NCI-H146 treated with DMSO at 0.1 percent for 48 hours (cell line): ENCODE measurements around the gene CCDC8.
"Not testable (repeated sequence)": the region's sequence is repeated elsewhere in the genome, so short reads cannot be mapped to it uniquely, and the experiment has no call there.

Experiments used
- DNase-seq: peaks from one replicate; lab custom pipeline; 2025; ENCODE audit not compliant: unreplicated experiment; lab: John Stamatoyannopoulos, UW

Gene CCDC8, protein sequence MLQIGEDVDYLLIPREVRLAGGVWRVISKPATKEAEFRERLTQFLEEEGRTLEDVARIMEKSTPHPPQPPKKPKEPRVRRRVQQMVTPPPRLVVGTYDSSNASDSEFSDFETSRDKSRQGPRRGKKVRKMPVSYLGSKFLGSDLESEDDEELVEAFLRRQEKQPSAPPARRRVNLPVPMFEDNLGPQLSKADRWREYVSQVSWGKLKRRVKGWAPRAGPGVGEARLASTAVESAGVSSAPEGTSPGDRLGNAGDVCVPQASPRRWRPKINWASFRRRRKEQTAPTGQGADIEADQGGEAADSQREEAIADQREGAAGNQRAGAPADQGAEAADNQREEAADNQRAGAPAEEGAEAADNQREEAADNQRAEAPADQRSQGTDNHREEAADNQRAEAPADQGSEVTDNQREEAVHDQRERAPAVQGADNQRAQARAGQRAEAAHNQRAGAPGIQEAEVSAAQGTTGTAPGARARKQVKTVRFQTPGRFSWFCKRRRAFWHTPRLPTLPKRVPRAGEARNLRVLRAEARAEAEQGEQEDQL

DNA sequence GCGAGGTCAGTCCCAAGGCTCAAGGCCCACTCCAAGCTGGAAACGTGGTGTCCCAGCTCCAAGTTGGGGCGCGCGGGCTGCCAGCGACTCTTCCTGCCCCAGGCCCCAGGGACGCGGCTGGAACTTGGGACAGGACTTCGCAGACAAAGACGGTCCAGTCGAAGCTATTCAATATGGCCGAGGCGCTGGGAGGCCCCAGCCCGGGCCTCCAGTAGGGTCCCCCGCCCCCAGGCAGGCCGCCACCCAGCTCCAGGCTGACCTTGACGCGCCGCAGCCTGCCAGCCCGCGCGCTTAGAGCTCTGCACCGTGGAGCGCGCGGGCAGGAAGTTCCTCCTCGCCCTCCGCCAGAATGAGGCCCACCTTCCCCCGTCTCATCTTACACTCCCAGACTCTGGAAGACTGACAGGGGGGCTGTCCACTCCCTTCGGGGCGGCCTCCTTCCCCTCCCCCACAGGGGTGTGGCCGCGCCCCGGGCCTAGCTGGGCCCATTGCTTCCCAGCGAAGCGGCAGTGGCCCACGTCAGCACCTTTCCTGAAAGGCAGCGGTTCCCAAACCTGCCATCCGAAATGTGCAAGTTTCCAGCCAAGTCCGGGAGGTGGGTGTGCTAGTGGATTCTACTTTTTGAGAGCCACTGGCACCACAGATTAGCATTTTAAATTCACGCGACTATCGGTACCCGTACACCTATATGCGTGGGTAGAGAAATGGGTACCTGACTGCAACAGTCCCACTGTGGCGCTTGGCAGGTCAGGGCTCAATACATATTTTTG lies at the start of gene CCDC8:
Gene CCDC8, minus strand, starts transcription at position 303 of the 770 bp plus-strand sequence. CDS start 754 bp downstream, outside the sequence.
- no peak for DNase-seq

DNA sequence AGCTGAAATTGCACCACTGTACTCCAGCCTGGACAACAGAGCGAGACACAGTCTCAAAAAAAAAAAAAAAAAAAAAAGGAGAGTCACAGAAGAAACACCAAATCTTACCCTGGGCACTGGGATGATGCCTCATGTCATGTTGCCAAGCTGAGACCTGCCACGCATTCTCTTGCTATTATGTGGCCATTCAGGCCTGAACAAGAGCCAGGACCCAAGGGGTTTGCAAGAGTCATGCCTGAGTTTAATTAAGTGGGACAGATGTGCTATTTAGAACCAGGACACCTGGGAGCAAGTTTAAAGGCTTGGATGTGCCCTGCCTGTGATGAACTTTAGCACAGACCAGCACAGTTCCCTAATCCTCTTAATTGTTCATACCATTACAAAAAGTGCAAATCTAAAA lies 48.2 kb upstream of the CCDC8 start:
- no peak for DNase-seq

DNA sequence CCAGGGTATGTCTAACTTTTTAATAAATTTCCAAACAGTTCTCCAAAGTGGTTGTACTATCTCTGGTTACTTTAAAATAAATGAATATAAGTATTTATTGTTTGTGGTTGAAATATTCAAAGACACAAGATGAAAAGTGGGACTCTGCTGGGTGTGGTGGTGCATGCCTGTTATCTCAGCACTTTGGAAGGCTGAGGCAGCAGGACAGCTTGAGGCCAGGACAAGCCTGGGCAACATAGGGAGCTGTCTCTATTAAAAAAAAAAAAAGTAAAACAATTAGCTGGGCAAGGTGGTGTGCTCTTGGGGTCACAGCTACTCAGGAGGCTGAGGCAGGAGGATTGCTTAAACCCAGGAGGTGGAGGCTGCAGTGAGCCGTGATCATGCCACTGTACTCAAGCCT lies 47.6 kb upstream of the CCDC8 start:
- DNase-seq = no peak

DNA sequence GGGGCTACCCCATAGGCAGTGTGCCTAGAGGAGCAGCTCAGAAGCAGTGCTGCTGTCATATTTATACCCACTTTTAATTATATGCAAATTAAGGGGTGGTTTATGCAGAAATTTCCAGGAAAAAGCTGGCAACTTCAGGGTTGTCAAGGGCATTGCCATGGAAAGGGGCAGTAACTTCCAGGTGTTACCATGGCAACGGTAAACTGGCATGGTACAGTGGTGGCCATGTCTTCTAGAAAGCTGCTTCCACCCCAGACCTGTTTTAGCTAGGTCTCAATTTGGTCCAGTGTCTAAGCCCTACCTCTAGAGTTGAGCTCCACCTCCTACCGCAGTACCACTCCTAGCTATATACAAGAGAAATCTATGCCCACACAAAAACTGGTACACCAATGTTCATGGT lies 46.7 kb upstream of the CCDC8 start:
- no peak for DNase-seq

DNA sequence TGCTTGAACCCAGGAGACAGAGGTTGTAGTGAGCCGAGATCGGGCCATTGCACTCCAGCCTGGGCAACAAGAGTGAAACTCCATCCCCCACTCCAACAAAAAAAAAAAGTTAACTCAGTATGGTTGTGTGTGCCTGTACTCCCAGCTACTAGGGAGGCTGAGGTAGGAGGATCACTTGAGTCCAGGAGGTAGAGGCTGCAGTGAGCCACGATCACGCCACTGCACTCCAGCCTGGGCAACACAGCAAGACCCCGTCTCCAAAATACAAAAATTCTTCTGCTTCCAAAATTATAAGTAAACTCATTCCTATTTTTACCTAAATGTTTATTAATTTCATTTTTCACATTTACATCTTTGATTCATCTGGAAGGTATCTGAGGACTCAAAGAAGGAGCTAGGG lies 43.6 kb upstream of the CCDC8 start:
- DNase-seq = no peak

DNA sequence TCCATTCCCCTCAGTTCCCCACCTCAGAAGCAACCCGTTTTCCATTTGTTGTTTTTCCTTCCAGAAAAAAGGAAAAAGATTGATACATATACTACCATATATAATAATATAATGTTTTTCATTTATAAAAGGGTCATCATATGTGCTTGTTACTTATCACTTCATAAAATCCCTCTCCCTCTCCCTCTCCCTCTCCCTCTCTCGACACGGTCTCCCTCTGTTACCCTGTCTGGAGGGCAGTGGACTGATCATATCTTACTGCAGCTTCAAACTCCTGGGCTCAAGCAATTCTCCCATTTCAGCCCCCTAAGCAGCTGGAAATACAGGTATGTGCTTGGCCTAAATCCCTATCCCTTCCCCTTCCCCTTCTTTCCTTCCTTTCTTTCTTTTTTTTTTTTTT lies 40.9 kb upstream of the CCDC8 start:
- no peak for DNase-seq

DNA sequence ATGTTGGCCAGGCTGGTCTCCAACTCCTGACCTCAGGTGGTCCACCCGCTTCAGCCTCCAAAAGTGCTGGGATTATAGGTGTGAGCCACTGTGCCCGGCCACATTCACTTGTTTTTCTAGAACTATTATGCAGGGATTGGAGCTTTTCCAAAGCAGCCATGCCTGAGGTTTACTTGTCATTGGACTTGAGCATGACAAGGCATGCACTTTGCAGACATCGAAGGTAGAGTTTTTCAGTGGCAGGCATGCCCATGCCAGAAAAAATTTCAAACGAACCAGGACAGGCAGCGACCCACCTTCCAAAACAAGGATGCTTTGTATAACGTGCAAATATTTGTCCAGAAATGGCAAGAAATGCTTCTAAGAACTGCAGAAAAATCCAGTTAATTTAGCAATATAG lies 40.3 kb upstream of the CCDC8 start:
- no peak for DNase-seq

DNA sequence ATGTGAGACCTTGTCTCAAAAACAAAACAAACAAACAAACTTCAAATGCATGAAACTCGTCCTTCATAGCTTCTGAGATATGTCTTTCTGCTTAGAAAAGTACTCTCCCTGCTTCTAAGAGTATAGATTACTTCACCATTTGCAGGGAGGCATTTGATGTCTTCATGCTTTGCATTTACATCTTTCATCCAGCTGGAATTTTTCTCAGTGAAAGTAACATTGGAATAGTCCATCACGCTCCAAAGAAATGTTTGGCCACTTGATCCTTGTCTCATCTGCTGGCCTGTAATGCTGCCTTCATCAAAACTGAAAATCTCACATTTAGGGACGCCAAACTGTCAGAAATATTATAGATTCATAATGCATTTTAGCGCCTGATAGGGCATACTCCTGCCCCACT lies 38.8 kb upstream of the CCDC8 start:
- no peak for DNase-seq

DNA sequence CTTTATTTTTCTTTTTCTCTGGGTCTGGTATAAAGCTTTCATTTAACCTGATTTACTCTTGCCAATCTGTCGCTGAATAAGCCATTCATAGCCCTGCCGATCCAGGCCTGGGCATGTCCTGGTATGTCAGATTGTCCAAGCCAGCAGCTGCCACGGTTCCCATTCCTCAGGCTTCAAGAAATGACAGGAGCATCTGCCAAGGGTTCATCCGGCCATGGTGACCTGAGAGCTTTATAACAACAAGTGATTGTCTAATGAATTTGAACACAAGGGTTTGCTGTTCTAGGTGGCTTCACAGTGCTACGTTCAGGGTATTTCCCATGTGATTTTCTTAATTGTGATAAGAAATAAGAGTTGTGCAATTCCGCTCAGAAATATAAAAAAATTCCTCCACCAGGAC lies 38.0 kb upstream of the CCDC8 start:
- DNase-seq = no peak

DNA sequence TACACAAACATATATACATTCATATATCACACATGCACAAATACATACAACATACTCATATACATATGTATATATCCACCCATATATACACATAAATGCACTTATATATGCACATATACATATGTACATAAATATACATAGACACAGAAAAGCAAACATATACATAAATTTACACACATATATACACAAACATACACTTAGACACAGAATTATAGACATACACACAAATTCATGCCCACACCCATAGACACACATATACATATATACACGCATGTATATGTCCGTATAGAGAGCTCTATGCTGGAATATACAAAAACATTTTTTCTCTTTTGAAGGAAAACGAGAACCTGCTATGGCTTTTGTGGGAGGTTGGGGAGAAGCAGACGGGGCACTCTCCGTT lies 37.4 kb upstream of the CCDC8 start:
- no peak for DNase-seq

DNA sequence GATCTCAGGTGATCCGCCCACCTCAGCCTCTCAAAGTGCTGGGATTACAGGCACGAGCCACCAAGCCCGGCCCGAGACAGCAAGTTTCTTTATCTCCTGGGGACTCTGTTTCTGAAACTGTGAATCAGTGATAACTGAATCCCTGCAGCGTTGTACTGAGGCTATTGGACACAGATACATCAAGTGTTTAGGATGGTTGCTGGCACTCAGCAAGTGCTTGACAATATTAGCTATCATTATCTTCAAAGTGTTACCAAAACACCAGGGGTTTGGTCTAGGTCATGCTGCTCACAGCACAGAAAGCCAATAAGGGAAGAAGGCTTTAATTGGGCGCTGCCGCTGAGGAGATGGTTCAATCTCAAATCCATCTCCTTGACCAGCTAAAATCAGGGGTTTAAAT lies 35.9 kb upstream of the CCDC8 start:
- DNase-seq = no peak

DNA sequence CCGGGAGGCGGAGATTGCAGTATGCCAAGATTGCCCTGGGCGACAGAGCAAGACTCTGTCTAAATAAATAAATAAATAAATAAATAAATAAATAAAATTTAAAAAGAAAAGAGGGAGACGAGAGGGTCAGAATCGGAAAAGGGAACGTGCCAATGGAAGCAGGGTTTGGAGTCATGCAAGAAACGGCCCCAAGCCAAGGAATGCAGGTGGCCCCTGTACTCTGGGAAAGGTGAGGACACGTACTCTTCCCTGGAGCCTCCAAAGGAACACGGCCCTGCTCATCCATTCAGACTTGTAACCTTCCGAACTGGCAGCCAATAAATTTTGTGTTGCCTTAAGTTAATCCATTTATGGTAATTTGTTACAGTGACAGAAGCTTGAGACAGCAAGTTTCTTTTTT lies 35.2 kb upstream of the CCDC8 start:
- no peak for DNase-seq

DNA sequence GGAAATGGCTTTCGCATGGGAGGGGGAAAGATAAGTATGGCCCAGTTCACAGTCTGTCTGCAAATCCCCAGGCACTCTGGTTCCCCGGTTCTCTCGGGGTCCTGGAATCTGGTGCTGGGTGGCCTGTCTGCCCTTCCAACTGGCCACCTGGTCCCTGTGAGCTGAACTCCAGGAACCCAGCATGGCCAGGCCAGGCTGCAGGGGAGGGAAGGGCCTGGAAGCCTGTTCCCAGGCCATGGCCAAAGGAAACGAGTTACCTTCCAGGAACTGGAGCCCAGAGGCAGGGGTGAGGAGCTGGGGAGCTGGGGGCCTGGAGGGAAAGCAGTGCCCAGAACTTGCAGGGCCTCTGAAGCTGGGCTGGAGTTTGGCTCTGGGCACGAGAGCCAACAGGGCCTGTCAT lies 34.5 kb upstream of the CCDC8 start:
- DNase-seq = no peak

DNA sequence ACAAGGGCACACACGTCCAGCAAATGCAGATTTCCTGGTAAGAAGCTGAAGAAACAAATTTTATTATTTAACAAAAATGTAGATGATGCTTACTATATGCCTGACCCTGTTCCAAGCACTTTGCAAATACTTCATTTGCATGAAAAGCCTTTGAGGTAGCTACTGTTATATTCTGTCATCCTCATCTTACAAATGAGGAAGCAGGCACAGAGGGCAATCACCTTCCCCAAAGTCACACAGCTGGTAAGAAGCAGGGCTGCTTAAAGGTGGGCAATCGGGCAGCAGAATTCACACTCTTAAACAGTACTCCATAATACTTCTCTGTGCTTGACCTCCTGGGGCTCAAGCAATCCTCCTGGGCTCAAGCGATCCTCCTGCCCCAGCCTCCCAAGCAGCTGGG lies 33.6 kb upstream of the CCDC8 start:
- no peak for DNase-seq

DNA sequence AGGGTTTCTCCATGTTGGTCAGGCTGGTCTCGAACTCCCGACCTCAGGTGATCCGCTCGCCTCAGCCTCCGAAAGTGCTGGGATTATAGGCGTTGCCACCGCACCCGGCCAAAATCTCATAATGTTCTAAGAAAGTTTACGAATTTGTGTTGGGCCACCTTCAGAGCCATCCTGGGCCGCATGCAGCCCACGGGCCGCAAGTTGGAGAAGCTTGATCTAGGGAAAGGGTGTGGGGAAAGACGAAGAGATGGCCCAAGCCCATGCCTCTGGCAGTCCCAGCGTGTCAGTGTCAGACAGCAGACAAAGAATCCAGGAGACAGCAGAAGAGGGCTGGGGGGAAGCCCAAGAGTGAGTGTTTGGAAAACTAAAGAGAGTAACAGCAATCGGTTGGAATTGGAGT lies 32.7 kb upstream of the CCDC8 start:
- DNase-seq = no peak

DNA sequence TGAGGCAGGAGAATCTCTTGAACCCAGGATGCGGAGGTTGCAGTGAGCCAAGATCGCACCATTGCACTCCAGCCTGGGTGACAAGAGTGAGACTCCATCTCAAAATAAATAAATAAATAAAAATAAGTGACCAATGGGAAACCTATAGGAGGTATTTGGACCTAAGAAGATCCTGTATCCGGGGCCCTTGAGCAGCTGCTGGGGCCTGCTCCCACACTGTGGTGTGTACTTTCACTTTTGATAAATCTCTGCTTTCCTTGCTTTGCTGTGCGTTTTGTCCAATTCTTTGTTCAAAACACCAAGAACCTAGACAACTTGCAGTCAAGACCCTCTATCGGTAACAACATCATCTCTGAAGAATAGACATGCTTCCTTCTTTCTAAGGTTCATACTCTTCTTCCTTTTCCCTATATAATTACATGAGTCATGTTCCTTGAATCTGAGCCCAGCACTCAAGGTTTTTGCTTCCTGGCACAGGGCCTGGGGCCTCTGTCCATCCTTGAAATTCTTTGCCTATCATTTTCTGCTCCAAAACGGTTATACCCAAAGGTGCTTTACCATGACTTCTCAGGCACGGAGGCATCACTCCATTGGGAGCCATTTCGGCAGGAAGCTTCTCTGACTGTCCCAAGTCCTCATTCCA lies 29.6 kb upstream of the CCDC8 start:
- DNase-seq = no peak

DNA sequence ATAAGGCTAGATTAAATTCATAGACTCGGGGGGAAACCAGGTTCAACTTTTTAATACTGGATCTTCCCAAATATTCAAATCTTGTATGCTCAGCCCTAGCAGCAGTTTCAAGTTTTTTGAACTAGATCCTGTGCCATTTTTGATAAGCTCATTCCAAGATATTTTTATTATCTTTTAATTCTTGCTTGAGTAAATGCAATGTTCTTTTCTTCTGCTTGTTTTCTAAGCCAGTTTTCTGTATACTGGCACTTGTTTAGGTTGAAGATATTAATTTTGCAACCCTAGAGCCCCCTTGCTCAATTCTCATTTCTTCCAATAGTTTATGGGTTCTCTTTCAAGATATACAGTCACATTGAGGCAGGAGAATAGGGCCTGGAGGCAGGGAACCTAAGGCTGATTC lies 28.5 kb upstream of the CCDC8 start:
- no peak for DNase-seq

DNA sequence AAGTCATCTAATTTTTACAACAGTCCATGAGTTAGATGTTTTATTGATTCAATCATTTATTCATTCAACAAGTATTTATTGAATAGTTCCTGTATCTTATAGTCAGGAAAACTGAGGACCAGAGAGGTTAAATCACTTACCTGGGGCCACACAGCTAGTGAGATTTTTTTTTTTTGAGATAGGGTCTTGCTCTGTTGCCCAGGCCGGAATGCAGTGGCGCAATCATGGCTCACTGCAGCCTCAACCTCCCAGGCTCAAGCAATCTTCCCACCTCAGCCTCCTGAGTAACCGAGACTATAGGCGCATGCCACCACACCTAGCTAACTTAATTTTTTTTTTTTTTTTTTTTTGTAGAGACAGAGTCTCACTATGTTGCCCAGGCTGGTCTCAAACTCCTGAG lies 22.3 kb upstream of the CCDC8 start:
- DNase-seq = not testable (repeated sequence)

DNA sequence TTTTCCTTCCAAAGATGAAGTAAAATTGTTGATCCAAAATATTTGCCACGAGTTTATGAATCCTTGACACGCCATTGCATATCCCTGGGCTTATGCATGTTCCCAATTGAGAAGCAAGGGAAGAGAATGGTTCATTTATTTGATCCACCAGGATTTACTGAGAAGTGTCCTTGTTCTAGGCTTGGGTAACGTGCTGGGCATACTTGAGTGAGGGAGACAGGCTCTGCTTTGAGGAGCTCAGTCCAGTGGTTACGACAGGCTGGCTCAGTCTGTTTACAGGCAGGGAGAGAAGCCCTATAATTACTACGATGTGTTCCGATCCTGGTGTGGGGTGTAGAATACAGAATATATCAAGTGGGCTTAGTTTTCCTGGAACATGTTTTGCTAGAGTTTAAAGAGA lies 21.6 kb upstream of the CCDC8 start:
- no peak for DNase-seq

DNA sequence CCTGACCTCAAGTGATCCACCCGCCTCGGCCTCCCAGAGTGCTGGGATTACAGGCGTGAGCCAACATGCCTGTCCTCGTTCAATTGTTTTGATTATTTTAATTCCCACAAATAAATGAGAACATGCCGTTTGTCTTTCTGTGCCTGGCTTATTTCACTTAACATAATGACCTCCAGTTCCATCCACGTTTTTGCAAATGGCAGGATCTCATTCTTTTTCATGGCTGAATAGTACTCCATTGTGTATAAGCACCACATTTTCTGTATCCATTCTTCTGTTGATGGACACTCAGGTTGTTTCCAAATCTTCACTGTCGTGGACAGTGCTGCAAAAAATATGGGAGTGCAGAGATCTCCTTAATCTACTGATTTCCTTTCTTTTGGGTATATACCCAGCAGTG lies 20.1 kb upstream of the CCDC8 start:
- DNase-seq = not testable (repeated sequence)

DNA sequence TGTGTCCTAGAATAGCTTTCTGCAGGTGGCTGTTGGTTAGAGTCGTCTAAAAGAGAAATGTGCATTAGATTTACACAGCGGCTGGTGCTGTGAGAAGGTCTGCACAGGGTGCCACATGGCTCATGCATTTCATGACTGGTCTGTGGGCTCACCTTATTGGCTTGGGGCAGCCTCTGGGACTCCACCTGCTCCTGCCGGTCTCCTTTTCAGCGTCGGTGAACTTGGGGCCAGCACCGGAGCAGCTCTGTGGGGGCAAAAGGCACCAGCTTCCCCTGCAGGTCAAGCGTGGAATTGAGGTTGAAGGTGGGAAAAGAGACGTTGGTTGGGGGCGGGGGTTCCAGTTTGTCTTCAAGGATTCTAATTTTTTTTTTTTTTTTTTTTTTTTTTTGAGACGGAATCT lies 18.5 kb upstream of the CCDC8 start:
- DNase-seq = no peak

DNA sequence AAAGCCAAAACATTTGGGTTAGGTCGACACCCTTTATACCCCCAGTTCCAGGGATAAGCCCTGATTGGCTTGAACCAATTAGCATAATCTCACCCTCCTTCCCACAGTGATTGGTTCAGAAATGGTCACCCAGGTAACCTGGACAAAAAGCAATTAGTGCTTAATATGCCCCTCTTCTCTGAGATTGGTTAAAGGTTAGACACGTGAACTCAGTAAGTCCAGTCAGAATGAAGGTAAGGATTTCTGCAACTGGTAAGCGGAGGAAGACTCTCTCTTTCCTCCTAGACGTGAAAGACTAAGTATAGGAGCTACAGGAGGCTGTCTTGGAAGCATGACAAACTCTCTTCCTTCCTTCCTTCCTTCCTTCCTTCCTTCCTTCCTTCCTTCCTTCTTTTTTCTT lies 16.6 kb upstream of the CCDC8 start:
- DNase-seq = no peak
